HEK293T (cell line): ENCODE results near the gene ANKRD44.

ENCODE experiments used
- SP1 ChIP-seq: fragments of 450-650 bp; IDR thresholded peaks from 2 replicates; pipeline ENCODE4 v1.6.1; 2017
- SUZ12 ChIP-seq: fragments of 450-650 bp; IDR thresholded peaks from 2 replicates; pipeline ENCODE4 v1.6.1; 2016; ENCODE audit warnings: mild to moderate bottlenecking
- TARDBP ChIP-seq: fragments of 450-650 bp; IDR thresholded peaks from 2 replicates; pipeline ENCODE4 v1.6.1; 2016

- no peak for TF ChIP-seq SP1
- no peak for TF ChIP-seq TARDBP
- no peak for TF ChIP-seq SUZ12
Observed at GRCh38 chr2:197238043-197238365, 72.6 kb downstream of the ANKRD44 start.
